HCT116 (cell line): Measurements from ENCODE around the gene PROSER3.

Source experiments
- CTCF ChIP-seq, 3 experiments: fragments of 200-600 bp in 1 of 3; sonication (generic) in 1 of 3; IDR thresholded peaks in 2 of 3; conservative IDR thresholded peaks in 1 of 3; 2 replicates each; pipeline ENCODE4 v1.5.1; 2012 to 2017; ENCODE audit warnings: low read depth in 2 of 3, low read length in 2 of 3, antibody characterized with exemption in 1 of 3, borderline replicate concordance in 1 of 3, control low read depth in 1 of 3, mild to moderate bottlenecking in 1 of 3, mixed read lengths in 1 of 3, mixed run types in 1 of 3, moderate library complexity in 1 of 3; ENCODE audit not compliant: insufficient read depth in 1 of 3
- EGR1 ChIP-seq: IDR thresholded peaks from 2 replicates; pipeline ENCODE4 v1.6.1; 2012; ENCODE audit warnings: low read depth
- EZH2 ChIP-seq: fragments of 200-600 bp; sonication (generic); IDR thresholded peaks from 2 replicates; pipeline ENCODE4 v1.6.1; 2017; ENCODE audit warnings: antibody characterized with exemption, mixed run types
- EZH2phosphoT487 ChIP-seq: fragments of 200-600 bp; IDR thresholded peaks from 2 replicates; pipeline ENCODE4 v1.6.1; 2018; ENCODE audit warnings: antibody characterized with exemption, borderline replicate concordance
- FOSL1 ChIP-seq: IDR thresholded peaks from 2 replicates; pipeline ENCODE4 v1.6.1; 2012; ENCODE audit warnings: low read depth
- JUND ChIP-seq: IDR thresholded peaks from 2 replicates; pipeline ENCODE4 v1.6.1; 2012
- POLR2A ChIP-seq: IDR thresholded peaks from 2 replicates; pipeline ENCODE4 v1.7.0; 2011; ENCODE audit warnings: borderline replicate concordance; ENCODE audit not compliant: insufficient read depth, insufficient read length; ENCODE audit errors: extremely low read depth
- REST ChIP-seq: IDR thresholded peaks from 2 replicates; pipeline ENCODE4 v1.6.1; 2012; ENCODE audit warnings: low read depth
- SP1 ChIP-seq: IDR thresholded peaks from 2 replicates; pipeline ENCODE4 v1.6.1; 2012; ENCODE audit warnings: low read depth
- TCF7L2 ChIP-seq: IDR thresholded peaks from 2 replicates; pipeline ENCODE4 v1.7.0; 2011; ENCODE audit warnings: borderline replicate concordance, inconsistent platforms; ENCODE audit not compliant: insufficient read depth, insufficient read length; ENCODE audit errors: extremely low read depth
- YY1 ChIP-seq: IDR thresholded peaks from 2 replicates; pipeline ENCODE4 v1.6.1; 2011; ENCODE audit warnings: low read length, low read depth, moderate library complexity, mild to moderate bottlenecking; ENCODE audit not compliant: insufficient replicate concordance; ENCODE audit errors: extremely low read depth
- ZNF274 ChIP-seq: fragments of 200-500 bp; sonication (Bioruptor generic); IDR thresholded peaks from 2 replicates; pipeline ENCODE4 v1.6.1; 2014; ENCODE audit warnings: mild to moderate bottlenecking, low read depth, low read length, inconsistent platforms

GRCh38 chr19:35723671-35724070 lies 34.3 kb upstream of the PROSER3 start:
- no peak for TF ChIP-seq CTCF (IDR thresholded peaks at IDR 0.05 in 2 of 3, conservative IDR thresholded peaks at IDR 0.05 in 1 of 3; ENCODE audit: borderline replicate concordance in 1 of 3, insufficient read depth in 1 of 3, low read depth in 2 of 3, low read length in 2 of 3)
- no peak for TF ChIP-seq POLR2A
- no peak for TF ChIP-seq FOSL1
- no peak for TF ChIP-seq EZH2
- no peak for TF ChIP-seq SP1
- TF ChIP-seq REST: no peak
- TF ChIP-seq YY1: no peak
- TF ChIP-seq ZNF274: no peak
- TF ChIP-seq EZH2phosphoT487: no peak
- TF ChIP-seq EGR1: no peak
- no peak for TF ChIP-seq TCF7L2
- TF ChIP-seq JUND: no peak
